ENCODE measurements around the gene ZNF548.
A peak's percentile ranks its signal among the peaks of the same experiment; 100 is the strongest.
"Not testable (repeated sequence)": the region's sequence is repeated elsewhere in the genome, so short reads cannot be mapped to it uniquely, and the experiment has no call there.

ZNF548 gene
- 42.4 to 81.0 reads per million in 2 donors for total RNA-seq

GRCh38 chr19:57389730-57390598 lies at the start of gene ZNF548:
Gene ZNF548 (plus strand): TSS chr19:57389854. CDS start chr19:57390100, 246 bp downstream.
- DNase-seq: peak; percentile 93 to 99 (median 97)

- no peak for DNase-seq
Measured at GRCh38 chr19:57342582-57342981, 47.1 kb upstream of the ZNF548 start.

- no peak for DNase-seq
Measured at GRCh38 chr19:57348136-57348535, 41.5 kb upstream of the ZNF548 start.

- DNase-seq: peak; percentile 48 to 95 (median 69)
Measured at GRCh38 chr19:57350877-57351805, 38.5 kb upstream of the ZNF548 start, which contains the start of gene ZNF304. Gene ZNF304 (plus strand): TSS chr19:57351271. CDS start chr19:57351665, 394 bp downstream.

DNA sequence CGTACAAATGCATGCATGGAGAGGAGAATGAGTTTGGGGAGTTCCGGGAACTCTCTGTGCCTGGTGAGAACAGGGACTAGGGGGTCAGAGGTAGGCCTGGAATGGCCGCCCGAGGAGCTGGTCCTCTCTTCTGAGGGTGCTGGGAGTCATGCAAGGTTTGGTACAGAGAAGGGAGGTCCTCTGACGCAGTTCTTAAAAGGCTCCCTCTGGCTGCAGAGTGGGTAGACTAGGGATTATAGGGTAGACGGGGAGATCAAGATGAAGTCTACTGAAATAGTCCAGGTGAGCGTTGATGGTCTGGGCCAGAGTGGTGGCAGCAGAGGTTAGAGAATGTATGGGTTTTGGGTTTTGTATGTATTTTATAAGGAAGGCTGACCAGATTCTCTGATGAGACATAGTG lies 37.8 kb upstream of the ZNF548 start:
- no peak for DNase-seq

- DNase-seq: no peak
Measured at GRCh38 chr19:57355916-57356315, 33.7 kb upstream of the ZNF548 start.

- DNase-seq: no peak
Measured at GRCh38 chr19:57357406-57357805, 32.2 kb upstream of the ZNF548 start.

GRCh38 chr19:57359300-57359699 lies 30.4 kb upstream of the ZNF548 start:
- no peak for DNase-seq

DNA sequence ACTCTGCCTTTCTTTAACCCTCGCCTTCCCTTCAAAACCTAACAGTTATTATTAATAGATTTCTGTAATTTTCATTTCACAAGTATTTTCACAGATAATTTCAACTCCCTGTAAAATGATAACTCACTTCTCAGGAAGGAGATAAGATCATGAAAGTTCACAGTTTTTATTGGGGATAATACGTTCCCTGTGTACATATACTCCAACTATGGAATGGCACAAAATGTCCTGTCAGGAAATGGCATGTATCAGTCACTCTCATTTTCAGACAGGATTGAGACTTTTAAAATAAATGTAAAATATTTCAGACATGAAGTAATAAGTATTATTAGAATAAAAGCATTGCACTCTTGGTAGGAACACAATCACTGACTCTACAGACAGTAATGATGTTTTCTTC lies 27.2 kb upstream of the ZNF548 start:
- no peak for DNase-seq

GRCh38 chr19:57362997-57363687 lies 26.5 kb upstream of the ZNF548 start, which contains the start of the genes TRAPPC2B and ZNF547:
Gene TRAPPC2B (plus strand): TSS chr19:57363551. CDS start chr19:57364834, 1,283 bp downstream.
Gene ZNF547 (plus strand): TSS chr19:57363551. CDS start chr19:57368556, 5,005 bp downstream.
- DNase-seq: peak; percentile 88 to 100 (median 97)

- DNase-seq: no peak
Measured at GRCh38 chr19:57363688-57364181, 25.9 kb upstream of the ZNF548 start.

DNA sequence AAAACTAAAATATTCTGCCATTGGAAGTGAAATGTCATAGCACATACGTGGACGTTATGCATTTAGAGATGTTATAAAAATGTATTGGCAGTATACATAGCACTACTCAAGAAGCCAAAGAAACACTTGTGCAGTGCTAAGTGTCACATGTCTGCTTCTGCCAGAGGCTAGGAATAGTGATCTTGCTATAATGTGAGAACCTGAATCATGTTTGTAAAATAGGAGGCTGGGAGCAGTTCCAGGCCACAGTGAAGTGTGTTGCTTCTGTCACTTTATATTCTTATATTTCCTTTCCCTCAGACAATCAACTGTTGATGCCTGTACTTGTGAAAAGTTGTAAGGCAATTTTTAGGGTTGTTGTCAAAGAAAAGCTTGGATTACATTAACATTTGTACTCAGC lies 22.9 kb upstream of the ZNF548 start:
- no peak for DNase-seq

DNA sequence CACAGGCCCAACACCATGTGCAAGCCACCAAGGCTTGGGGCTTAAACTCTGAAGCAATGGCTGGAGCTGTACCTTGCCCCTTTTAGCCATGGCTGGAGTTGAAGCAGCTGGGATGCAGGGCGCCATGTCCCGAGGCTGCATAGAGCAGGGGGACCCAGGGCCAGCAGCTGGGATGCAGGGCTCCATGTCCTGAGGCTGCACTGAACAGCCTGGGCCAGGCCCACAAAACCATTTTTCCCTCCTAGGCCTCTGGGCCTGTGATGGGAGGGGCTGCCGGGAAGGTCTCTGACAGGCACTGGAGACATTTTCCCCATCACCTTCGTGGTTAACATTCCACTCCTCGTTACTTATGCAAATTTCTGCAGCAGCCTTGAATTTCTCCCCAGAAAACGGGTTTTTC lies 15.5 kb upstream of the ZNF548 start:
- no peak for DNase-seq

DNA sequence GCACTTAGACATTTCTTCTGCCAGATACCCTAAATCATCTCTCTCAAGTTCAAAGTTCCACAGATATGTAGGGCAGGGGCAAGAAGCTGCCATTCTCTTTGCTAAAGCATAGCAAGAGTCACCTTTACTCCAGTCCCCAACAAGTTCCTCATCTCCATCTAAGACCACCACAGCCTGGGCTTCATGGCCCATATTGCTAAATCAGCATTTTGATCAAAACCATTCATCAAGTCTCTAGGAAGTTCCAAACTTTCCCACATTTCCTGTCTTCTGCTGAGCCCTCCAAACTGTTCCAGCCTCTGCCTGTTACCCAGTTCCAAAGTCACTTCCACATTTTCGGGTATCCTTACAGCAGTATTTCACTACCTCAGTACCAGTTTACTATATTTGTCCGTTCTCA lies 15.0 kb upstream of the ZNF548 start:
- not testable (repeated sequence) for DNase-seq

GRCh38 chr19:57376151-57376550 lies 13.5 kb upstream of the ZNF548 start:
- DNase-seq: no peak

DNA sequence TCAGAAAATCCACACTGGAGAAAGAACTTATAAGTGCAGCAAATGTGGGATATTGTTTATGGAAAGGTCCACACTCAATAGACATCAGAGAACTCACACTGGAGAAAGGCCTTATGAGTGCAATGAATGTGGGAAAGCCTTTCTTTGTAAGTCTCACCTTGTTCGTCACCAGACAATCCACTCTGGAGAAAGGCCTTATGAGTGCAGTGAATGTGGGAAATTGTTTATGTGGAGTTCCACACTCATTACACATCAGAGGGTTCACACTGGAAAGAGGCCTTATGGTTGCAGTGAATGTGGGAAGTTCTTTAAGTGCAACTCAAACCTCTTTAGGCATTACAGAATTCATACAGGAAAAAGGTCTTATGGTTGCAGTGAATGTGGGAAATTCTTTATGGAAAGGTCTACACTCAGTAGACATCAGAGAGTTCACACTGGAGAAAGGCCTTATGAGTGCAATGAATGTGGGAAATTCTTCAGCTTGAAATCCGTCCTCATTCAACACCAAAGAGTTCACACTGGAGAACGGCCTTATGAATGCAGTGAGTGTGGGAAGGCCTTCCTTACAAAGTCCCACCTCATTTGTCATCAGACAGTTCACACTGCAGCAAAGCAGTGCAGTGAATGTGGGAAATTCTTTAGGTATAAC lies 12.0 kb upstream of the ZNF548 start:
- no peak for DNase-seq

DNA sequence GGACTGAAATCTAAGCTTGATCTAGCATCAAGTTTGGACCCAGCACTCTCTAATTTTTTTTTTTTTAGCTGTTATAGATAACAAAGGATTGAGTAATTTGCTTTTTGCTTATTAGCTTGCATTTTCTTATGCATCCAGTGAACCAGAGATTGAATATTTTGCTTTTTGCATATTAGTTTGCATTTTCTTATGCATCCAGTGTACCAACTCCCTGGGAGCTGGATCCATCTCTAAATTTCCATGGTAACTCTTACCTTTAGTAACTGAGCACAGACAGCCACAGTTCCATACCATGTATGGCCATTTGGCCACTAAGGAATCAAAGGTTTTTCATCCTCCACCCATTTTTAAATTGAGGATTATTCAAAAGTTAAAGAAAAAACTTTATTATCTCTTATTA lies 8.7 kb upstream of the ZNF548 start:
- no peak for DNase-seq

- no peak for DNase-seq
Measured at GRCh38 chr19:57382806-57383488, 6.7 kb upstream of the ZNF548 start.

DNA sequence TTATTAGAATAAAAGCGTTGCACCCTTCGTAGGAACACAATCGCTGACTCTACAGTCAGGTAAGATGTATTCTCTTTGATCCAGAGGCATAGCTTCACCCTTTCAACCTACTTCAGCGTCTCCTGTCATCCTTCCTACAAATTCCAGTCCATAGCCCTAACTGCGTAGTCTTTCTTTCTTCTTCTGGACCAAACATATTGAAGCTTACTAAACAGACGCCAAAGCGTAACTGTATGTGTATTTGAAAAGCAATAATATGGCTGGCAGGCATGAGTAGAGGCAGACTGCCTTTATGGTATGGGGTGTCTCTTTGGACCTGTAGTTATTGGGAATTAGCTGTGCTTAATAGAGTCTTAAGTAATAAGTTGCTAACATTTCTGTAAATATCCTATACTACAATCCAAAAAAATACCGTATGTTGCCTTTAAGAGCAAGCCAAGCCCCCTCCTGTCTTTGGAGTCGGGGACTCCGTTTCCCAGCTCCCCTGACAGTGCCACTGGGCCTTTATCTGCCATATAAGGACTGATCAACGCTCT lies 392 bp upstream of the ZNF548 start:
- DNase-seq: no peak

- DNase-seq: no peak
Measured at GRCh38 chr19:57395710-57396109, 6.1 kb downstream of the ZNF548 start.

DNA sequence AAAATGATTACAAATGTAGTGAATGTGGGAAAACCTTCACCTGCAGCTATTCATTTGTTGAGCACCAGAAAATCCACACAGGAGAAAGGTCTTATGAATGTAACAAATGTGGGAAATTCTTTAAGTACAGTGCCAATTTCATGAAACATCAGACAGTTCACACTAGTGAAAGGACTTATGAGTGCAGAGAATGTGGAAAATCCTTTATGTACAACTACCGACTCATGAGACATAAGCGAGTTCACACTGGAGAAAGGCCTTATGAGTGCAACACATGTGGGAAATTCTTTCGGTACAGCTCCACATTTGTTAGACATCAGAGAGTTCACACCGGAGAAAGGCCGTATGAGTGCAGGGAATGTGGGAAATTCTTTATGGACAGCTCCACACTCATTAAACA lies 9.2 kb downstream of the ZNF548 start:
- DNase-seq: no peak

Measured in T-helper 2 cell (primary cell).